NCI-H2029 (cell line): Measurements from ENCODE around the gene ADGRB3.
A peak's percentile ranks its signal among the peaks of the same experiment; 100 is the strongest.

ENCODE experiments used
- DNase-seq: peaks from one replicate; lab custom pipeline; 2025; lab: John Stamatoyannopoulos, UW

Gene ADGRB3

GRCh38 chr6:69129046-69129445, 494.0 kb downstream of the ADGRB3 start:
- DNase-seq = no peak

GRCh38 chr6:69135927-69136326, 500.8 kb downstream of the ADGRB3 start:
- no peak for DNase-seq

GRCh38 chr6:69138148-69138547, 503.1 kb downstream of the ADGRB3 start:
- DNase-seq = no peak

- no peak for DNase-seq
Observed at GRCh38 chr6:69138893-69139494, 503.9 kb downstream of the ADGRB3 start.

- no peak for DNase-seq
Observed at GRCh38 chr6:69145062-69145461, 510.0 kb downstream of the ADGRB3 start.

GRCh38 chr6:69146385-69146784, 511.3 kb downstream of the ADGRB3 start:
- DNase-seq = no peak

- no peak for DNase-seq
Observed at GRCh38 chr6:69155467-69155866, 520.4 kb downstream of the ADGRB3 start.

- DNase-seq = peak; percentile 17
Observed at GRCh38 chr6:69162811-69163210, 527.7 kb downstream of the ADGRB3 start.

- DNase-seq = no peak
Observed at GRCh38 chr6:69164564-69165229, 529.6 kb downstream of the ADGRB3 start.

GRCh38 chr6:69179681-69180080, 544.6 kb downstream of the ADGRB3 start:
- DNase-seq = peak; percentile 86

- DNase-seq = no peak
Observed at GRCh38 chr6:69180361-69181067, 545.4 kb downstream of the ADGRB3 start.

GRCh38 chr6:69181964-69182363, 546.9 kb downstream of the ADGRB3 start:
- DNase-seq = no peak

GRCh38 chr6:69185276-69185675, 550.2 kb downstream of the ADGRB3 start:
- no peak for DNase-seq

- DNase-seq = no peak
Observed at GRCh38 chr6:69202768-69203167, 567.7 kb downstream of the ADGRB3 start.

GRCh38 chr6:69216127-69216526, 581.0 kb downstream of the ADGRB3 start:
- DNase-seq = no peak

GRCh38 chr6:69217343-69217742, 582.3 kb downstream of the ADGRB3 start:
- DNase-seq = no peak

- DNase-seq = no peak
Observed at GRCh38 chr6:69220375-69220774, 585.3 kb downstream of the ADGRB3 start.

- DNase-seq = no peak
Observed at GRCh38 chr6:69232008-69232407, 596.9 kb downstream of the ADGRB3 start.

- DNase-seq = no peak
Observed at GRCh38 chr6:69232496-69232895, 597.4 kb downstream of the ADGRB3 start.

- no peak for DNase-seq
Observed at GRCh38 chr6:69232911-69233448, 597.9 kb downstream of the ADGRB3 start.

- no peak for DNase-seq
Observed at GRCh38 chr6:69238067-69238466, 603.0 kb downstream of the ADGRB3 start.

- no peak for DNase-seq
Observed at GRCh38 chr6:69246983-69247382, 611.9 kb downstream of the ADGRB3 start.

- DNase-seq = no peak
Observed at GRCh38 chr6:69261010-69261409, 625.9 kb downstream of the ADGRB3 start.
